Right ventricle myocardium superior (tissue), 1 donor: ENCODE measurements around the gene FLT1. TPM values are rescaled to one million over a fixed set of nuclear protein-coding genes. Genes with fewer than 3 reads are reported as not detected.

ENCODE experiments used
- ATAC-seq: fragments of 200-7000 bp; cut with Tn5 transposase; one replicate; pipeline ENCODE4 v1.9.1; 2020; ENCODE audit warnings: mild to moderate bottlenecking; ENCODE audit not compliant: poor library complexity
- DNase-seq: peaks from one replicate; pipeline ENCODE4 v3.0.0-alpha.2; 2020
- intact Hi-C: fragments of 100-400 bp; cut with DNase I; formaldehyde crosslinking; loops from one replicate; pipeline ENCODE4 v1.11.2; 2022
- total RNA-seq: library from RNA; stranded (reverse); fragmentation: NEBNext Ultra II Directional; extraction: Animal tissue kit (Norgen Biotek cat#: 25700); gene quantifications from one replicate; pipeline ENCODE4 v1.2.1, GENCODE V29; 2021
- donor health status: DM: no; HTN: yes; CAD: no; lungs with severe emphysema.

FLT1 gene
- total RNA-seq, 1 donor from 2014 or later = 42.0 TPM

GRCh38 chr13:28318496-28318895, 176.4 kb downstream of the FLT1 start:
- no peak for ATAC-seq
- no peak for DNase-seq
- intact Hi-C loops = no loop called here

GRCh38 chr13:28316836-28317235, 178.1 kb downstream of the FLT1 start:
- intact Hi-C loops = no loop called here
- DNase-seq = no peak
- ATAC-seq = no peak

- no peak for ATAC-seq
- intact Hi-C loops = no loop called here
- no peak for DNase-seq
Measured at GRCh38 chr13:28316129-28316528, 178.8 kb downstream of the FLT1 start.

- no peak for DNase-seq
- intact Hi-C loops = no loop called here
Measured at GRCh38 chr13:28314879-28315278, 180.0 kb downstream of the FLT1 start.

GRCh38 chr13:28313579-28313978, 181.3 kb downstream of the FLT1 start:
- ATAC-seq = no peak
- intact Hi-C loops = no loop called here

More at GRCh38 chr13:28314879-28315278, 180.0 kb downstream of the FLT1 start:
- no peak for ATAC-seq

GRCh38 chr13:28306325-28306724, 188.6 kb downstream of the FLT1 start:
- intact Hi-C loops = no loop called here
- ATAC-seq = no peak

More at GRCh38 chr13:28313579-28313978, 181.3 kb downstream of the FLT1 start:
- no peak for DNase-seq

GRCh38 chr13:28301839-28302238, 193.1 kb downstream of the FLT1 start:
- intact Hi-C loops = no loop called here
- ATAC-seq = no peak
- DNase-seq = no peak

More at GRCh38 chr13:28306325-28306724, 188.6 kb downstream of the FLT1 start:
- DNase-seq = no peak

- ATAC-seq (no peak), DNase-seq (no peak)
- intact Hi-C loops = no loop called here
Measured at GRCh38 chr13:28299916-28300315, 195.0 kb downstream of the FLT1 start.

- intact Hi-C loops = no loop called here
- ATAC-seq = no peak
- no peak for DNase-seq
Measured at GRCh38 chr13:28297341-28297740, 197.6 kb downstream of the FLT1 start.

- ATAC-seq (no peak), DNase-seq (no peak)
- intact Hi-C loops = no loop called here
Measured at GRCh38 chr13:28286263-28286662, 208.7 kb downstream of the FLT1 start.

- DNase-seq = no peak
- no peak for ATAC-seq
- intact Hi-C loops = no loop called here
Measured at GRCh38 chr13:28283600-28283999, 211.3 kb downstream of the FLT1 start.

- intact Hi-C loops = no loop called here
- ATAC-seq = no peak
- DNase-seq = no peak
Measured at GRCh38 chr13:28282451-28282850, 212.5 kb downstream of the FLT1 start.

- ATAC-seq = no peak
- DNase-seq = no peak
- intact Hi-C loops = no loop called here
Measured at GRCh38 chr13:28273919-28274318, 221.0 kb downstream of the FLT1 start.

GRCh38 chr13:28271056-28271840, 223.7 kb downstream of the FLT1 start:
- DNase-seq = no peak
- intact Hi-C loops = no loop called here
- no peak for ATAC-seq

- intact Hi-C loops = no loop called here
- DNase-seq = no peak
- ATAC-seq = no peak
Measured at GRCh38 chr13:28268800-28269223, 226.1 kb downstream of the FLT1 start.

GRCh38 chr13:28267497-28267896, 227.4 kb downstream of the FLT1 start:
- intact Hi-C loops = no loop called here
- DNase-seq (no peak), ATAC-seq (no peak)

- no peak for DNase-seq
- ATAC-seq = no peak
- intact Hi-C loops = no loop called here
Measured at GRCh38 chr13:28258417-28258816, 236.5 kb downstream of the FLT1 start.

GRCh38 chr13:28257305-28257704, 237.6 kb downstream of the FLT1 start:
- DNase-seq (no peak), ATAC-seq (no peak)
- intact Hi-C loops = no loop called here

- no peak for ATAC-seq
- intact Hi-C loops = no loop called here
- no peak for DNase-seq
Measured at GRCh38 chr13:28252547-28252946, 242.4 kb downstream of the FLT1 start.

GRCh38 chr13:28251466-28251865, 243.5 kb downstream of the FLT1 start:
- DNase-seq (no peak), ATAC-seq (no peak)
- intact Hi-C loops = no loop called here

GRCh38 chr13:28250542-28250941, 244.4 kb downstream of the FLT1 start:
- intact Hi-C loops = no loop called here
- DNase-seq (no peak), ATAC-seq (no peak)
